B cell (primary cell): ENCODE measurements around the gene NUB1. TPM values are rescaled to one million over a fixed set of nuclear protein-coding genes. Genes with fewer than 3 reads are reported as not detected.
A peak's percentile ranks its signal among the peaks of the same experiment; 100 is the strongest.

Experiments used
- ATAC-seq: fragments of 200-7000 bp; cut with Tn5 transposase; one replicate; pipeline ENCODE4 v1.10.0; 2021; ENCODE audit warnings: low read depth, mild to moderate bottlenecking, moderate number of reproducible peaks, moderate library complexity
- CTCF ChIA-PET: fragments of 350-600 bp; sonication (Branson Sonifier 250); formaldehyde crosslinking; loops from one replicate; lab custom pipeline; 2021; ENCODE audit warnings: antibody characterized with exemption, inconsistent platforms; lab: Charles Lee
- POLR2A ChIA-PET: fragments of 350-600 bp; sonication (Branson Sonifier 250); formaldehyde crosslinking; loops from one replicate; lab custom pipeline; 2021; ENCODE audit warnings: antibody characterized with exemption; lab: Charles Lee
- DNase-seq: peaks from one replicate; pipeline ENCODE4 v3.0.0; 2013
- H2AFZ ChIP-seq: 2 replicates; pipeline ENCODE4 v1.6.1; 2012; ENCODE audit warnings: mild to moderate bottlenecking, low read depth, low read length; ENCODE audit not compliant: insufficient read depth, poor library complexity, severe bottlenecking
- H3K27ac ChIP-seq, 2 donors: 1 replicate in 1 of 2; 2 replicates in 1 of 2; pipeline ENCODE4 v1.5.1; 2012 to 2013; ENCODE audit warnings: low read length in 2 of 2, mild to moderate bottlenecking in 2 of 2, moderate library complexity in 1 of 2
- H3K27me3 ChIP-seq, 4 experiments: fragments of 200-600 bp in 1 of 4; sonication (generic) in 1 of 4; replicated peaks in 1 of 4; 1 replicate in 2 of 4; 2 replicates in 2 of 4; pipeline versions ENCODE4 v1.6.1 to v1.7.0; 2013 to 2016; ENCODE audit warnings: low read length in 3 of 4, mild to moderate bottlenecking in 2 of 4, mixed read lengths in 1 of 4, moderate library complexity in 1 of 4; ENCODE audit not compliant: insufficient read depth in 4 of 4, control insufficient read depth in 3 of 4; ENCODE audit errors: control extremely low read depth in 1 of 4
- H3K36me3 ChIP-seq, 2 experiments: replicated peaks in 1 of 2; 1 replicate in 1 of 2; 2 replicates in 1 of 2; pipeline versions ENCODE4 v1.6.1 to v1.7.1; 2013; ENCODE audit warnings: low read length in 1 of 2; ENCODE audit not compliant: insufficient read depth in 2 of 2, control insufficient read depth in 1 of 2; ENCODE audit errors: control extremely low read depth in 1 of 2, extremely low read depth in 1 of 2
- H3K4me1 ChIP-seq, 2 donors: fragments of 200-600 bp in 1 of 2; sonication (generic) in 1 of 2; 1 replicate in 1 of 2; 2 replicates in 1 of 2; pipeline versions ENCODE4 v1.5.1 to v1.6.1; 2013 to 2017; ENCODE audit warnings: low read length in 2 of 2; ENCODE audit not compliant: control insufficient read depth in 2 of 2, insufficient read depth in 2 of 2
- H3K4me2 ChIP-seq: replicated peaks from 2 replicates; pipeline ENCODE3; 2012; ENCODE audit warnings: mild to moderate bottlenecking, low read depth, low read length; ENCODE audit not compliant: poor library complexity, severe bottlenecking
- H3K4me3 ChIP-seq, 5 experiments: fragments of 200-600 bp in 1 of 5; sonication (generic) in 1 of 5; 1 replicate in 3 of 5; 2 replicates in 2 of 5; pipeline versions ENCODE4 v1.5.1 to v1.7.0; 2011 to 2016; ENCODE audit warnings: low read length in 4 of 5, mild to moderate bottlenecking in 4 of 5, low read depth in 2 of 5, control low read depth in 1 of 5, moderate library complexity in 1 of 5; ENCODE audit not compliant: insufficient read depth in 1 of 5; ENCODE audit errors: control extremely low read depth in 1 of 5, extremely low read depth in 1 of 5
- H3K79me2 ChIP-seq: fragments of 200-600 bp; sonication (generic); one replicate; pipeline ENCODE4 v1.6.0; 2016; ENCODE audit warnings: low read length; ENCODE audit not compliant: control insufficient read depth, insufficient read depth
- H3K9ac ChIP-seq: fragments of 200-600 bp; sonication (generic); 2 replicates; pipeline ENCODE4 v1.6.1; 2017; ENCODE audit warnings: mild to moderate bottlenecking, low read length, moderate library complexity
- H3K9me3 ChIP-seq, 3 donors: one replicate each; pipeline versions ENCODE4 v1.6.1 to v1.7.1; 2013; ENCODE audit warnings: low read length in 2 of 3; ENCODE audit not compliant: control insufficient read depth in 2 of 3, insufficient read depth in 1 of 3; ENCODE audit errors: control extremely low read depth in 1 of 3
- H4K20me1 ChIP-seq: 2 replicates; pipeline ENCODE4 v1.6.0; 2012; ENCODE audit warnings: mild to moderate bottlenecking, low read length; ENCODE audit not compliant: insufficient read depth, control insufficient read depth, poor library complexity, severe bottlenecking
- H3K27ac Mint-ChIP-seq: one replicate; pipeline ENCODE4 v1.8.0; 2021; ENCODE audit warnings: mixed read lengths
- H3K27me3 Mint-ChIP-seq: one replicate; pipeline ENCODE4 v1.8.0; 2021; ENCODE audit warnings: mixed read lengths
- H3K4me1 Mint-ChIP-seq: one replicate; pipeline ENCODE4 v1.8.0; 2021; ENCODE audit warnings: mixed read lengths
- H3K4me3 Mint-ChIP-seq: one replicate; pipeline ENCODE4 v1.8.0; 2021; ENCODE audit warnings: mixed read lengths
- H3K9me3 Mint-ChIP-seq: one replicate; pipeline ENCODE4 v1.8.0; 2022; ENCODE audit warnings: mixed read lengths; ENCODE audit not compliant: insufficient read depth
- EZH2 ChIP-seq: IDR thresholded peaks from 2 replicates; pipeline ENCODE4 v1.6.1; 2012; ENCODE audit warnings: borderline replicate concordance, low read depth, mild to moderate bottlenecking, moderate library complexity, low read length; ENCODE audit not compliant: insufficient read depth, poor library complexity, severe bottlenecking
- WGBS: methylation state at CpG from one replicate; pipeline ENCODE4 v1.1.5; 2013; ENCODE audit warnings: missing lambda C conversion rate; ENCODE audit not compliant: insufficient coverage; 5-methylcytosine and 5-hydroxymethylcytosine counted together
- intact Hi-C: fragments of 100-400 bp; cut with micrococcal nuclease; formaldehyde crosslinking; loops from one replicate; pipeline ENCODE4 v1.10.0; 2022
- polyA plus RNA-seq: library from polyadenylated mRNA; depleted of rRNA; stranded (reverse); fragments of >200 nt; gene quantifications from 2 replicates; pipeline ENCODE4 v1.2.3, GENCODE V29; 2012
- total RNA-seq, 2 donors: library from RNA; stranded (reverse); fragments of 120-200 nt in 1 of 2; gene quantifications; 1 replicate in 1 of 2; 2 replicates in 1 of 2; pipeline versions ENCODE4 v1.2.3 to v1.2.4, GENCODE V29; 2013 to 2022
- TF ChIP-seq, protein P1 (sequence below): fragments of 200-600 bp; IDR thresholded peaks from one replicate; pipeline ENCODE4 v1.8.0; 2022; ENCODE audit warnings: antibody characterized with exemption, mild to moderate bottlenecking

NUB1 gene
- total and polyA plus RNA-seq, 2 donors (not counting 1 experiment from before 2014, with no cell fraction given), result 55.0 to 104 TPM

DNA sequence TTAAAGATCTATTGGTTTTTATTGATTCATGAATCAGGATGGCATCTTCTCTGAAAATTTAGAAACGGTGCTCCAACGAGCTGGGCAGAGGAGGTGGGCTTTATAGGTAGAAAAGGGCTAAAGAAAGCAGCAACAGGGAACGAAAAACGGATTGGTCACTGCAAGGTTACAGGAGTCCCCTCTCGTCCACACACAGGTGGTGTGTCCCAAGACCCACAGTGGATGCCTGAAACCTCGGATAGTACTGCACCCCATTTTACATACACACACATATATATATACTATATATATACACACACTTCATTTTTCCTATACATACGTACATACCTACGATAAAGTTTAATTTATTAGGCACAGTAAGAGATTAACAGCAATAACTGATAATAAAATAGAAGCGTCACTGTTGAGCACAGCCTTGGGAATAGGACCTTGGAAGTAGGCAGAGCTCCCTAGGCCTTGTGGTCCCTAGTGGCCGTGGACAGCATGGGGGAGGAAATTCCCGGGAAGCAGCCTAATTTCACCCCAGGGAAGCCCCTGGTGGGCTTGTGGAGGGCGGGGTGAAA lies 737 bp upstream of the NUB1 start:
- Histone ChIP-seq H3K9me3 (peaks cover 0 to 17% (median 2%) of the 10 kb centered on the region in 3 donors), H3K79me2 (peaks cover 30% of the 10 kb centered on the region), H3K27me3 (no peaks in the 10 kb centered on the region), H3K4me3 (peak overlapping the region in 3 of 5 experiments; percentile 24 to 89 (median 62)), H4K20me1 (peaks cover 6% of the 10 kb centered on the region), H2AFZ (peak overlapping the region; percentile 53), H3K4me2 (peak overlapping the region; percentile 69), H3K27ac (peak overlapping the region; percentile 68 to 79), H3K4me1 (peaks cover 29 to 36% of the 10 kb centered on the region in 2 donors), H3K36me3 (peaks cover 4 to 17% of the 10 kb centered on the region in 2 experiments), H3K9ac (peak overlapping the region; percentile 69)
- Mint-ChIP-seq H3K4me1 (peaks cover 39% of the 10 kb centered on the region), H3K27ac (peak overlapping the region; percentile 95), H3K4me3 (peak overlapping the region; percentile 88), H3K27me3 (no peaks in the 10 kb centered on the region), H3K9me3 (peaks cover 5% of the 10 kb centered on the region)
- intact Hi-C loops, result loop anchor here (1.0 to 5.0 kb wide), 3 partner anchors 94 to 259 kb away; partner anchors contain the start of genes ABCF2, FASTK, SMARCD3 and TMUB1
- ATAC-seq (no peak), DNase-seq (peak; percentile 26)
- CTCF ChIA-PET, result interaction anchor here (1.1 to 4.9 kb wide), 9 partner anchors 9 to 179 kb away, joined by 3 to 55 read pairs (median 3); partner anchors contain the start of gene RHEB
- 80% methylated on average over 6 of the region's 12 CpGs for WGBS
- TF ChIP-seq, protein P1, sequence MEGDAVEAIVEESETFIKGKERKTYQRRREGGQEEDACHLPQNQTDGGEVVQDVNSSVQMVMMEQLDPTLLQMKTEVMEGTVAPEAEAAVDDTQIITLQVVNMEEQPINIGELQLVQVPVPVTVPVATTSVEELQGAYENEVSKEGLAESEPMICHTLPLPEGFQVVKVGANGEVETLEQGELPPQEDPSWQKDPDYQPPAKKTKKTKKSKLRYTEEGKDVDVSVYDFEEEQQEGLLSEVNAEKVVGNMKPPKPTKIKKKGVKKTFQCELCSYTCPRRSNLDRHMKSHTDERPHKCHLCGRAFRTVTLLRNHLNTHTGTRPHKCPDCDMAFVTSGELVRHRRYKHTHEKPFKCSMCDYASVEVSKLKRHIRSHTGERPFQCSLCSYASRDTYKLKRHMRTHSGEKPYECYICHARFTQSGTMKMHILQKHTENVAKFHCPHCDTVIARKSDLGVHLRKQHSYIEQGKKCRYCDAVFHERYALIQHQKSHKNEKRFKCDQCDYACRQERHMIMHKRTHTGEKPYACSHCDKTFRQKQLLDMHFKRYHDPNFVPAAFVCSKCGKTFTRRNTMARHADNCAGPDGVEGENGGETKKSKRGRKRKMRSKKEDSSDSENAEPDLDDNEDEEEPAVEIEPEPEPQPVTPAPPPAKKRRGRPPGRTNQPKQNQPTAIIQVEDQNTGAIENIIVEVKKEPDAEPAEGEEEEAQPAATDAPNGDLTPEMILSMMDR, result no peak
- no peak for TF ChIP-seq EZH2
- POLR2A ChIA-PET, result interaction anchor here (0.9 to 1.2 kb wide), 3 partner anchors 9 to 292 kb away, joined by 3 to 5 read pairs (median 5); no protein-coding TSS in a partner anchor
